CMK (cell line): ENCODE results near the gene DUSP28.

Experiments
- DNase-seq: peaks from one replicate; pipeline ENCODE4 v3.0.0-alpha.2; 2010; ENCODE audit warnings: low read depth

DUSP28 gene

DNA sequence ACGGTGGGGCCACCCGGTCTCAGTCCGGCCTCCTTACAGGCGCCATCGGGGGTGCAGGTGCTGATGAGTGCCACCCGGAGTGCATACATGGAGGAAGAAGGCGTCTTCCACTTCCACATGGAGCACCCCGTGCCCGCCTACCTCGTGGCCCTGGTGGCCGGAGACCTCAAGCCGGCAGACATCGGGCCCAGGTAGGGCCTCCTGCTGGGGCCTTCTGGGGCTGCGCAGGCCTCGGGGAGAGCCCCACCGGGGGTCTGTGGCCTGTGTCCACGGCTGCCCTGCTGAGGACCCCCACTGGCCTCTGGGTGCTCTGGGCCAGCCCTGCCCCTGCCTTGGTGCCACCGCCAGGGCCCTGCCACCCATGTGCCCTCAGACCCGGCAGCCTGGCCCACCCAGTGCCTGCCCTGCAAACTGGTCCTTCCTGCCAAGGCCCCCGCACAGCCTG is 12.9 kb downstream of the DUSP28 start:
- no peak for DNase-seq

DNA sequence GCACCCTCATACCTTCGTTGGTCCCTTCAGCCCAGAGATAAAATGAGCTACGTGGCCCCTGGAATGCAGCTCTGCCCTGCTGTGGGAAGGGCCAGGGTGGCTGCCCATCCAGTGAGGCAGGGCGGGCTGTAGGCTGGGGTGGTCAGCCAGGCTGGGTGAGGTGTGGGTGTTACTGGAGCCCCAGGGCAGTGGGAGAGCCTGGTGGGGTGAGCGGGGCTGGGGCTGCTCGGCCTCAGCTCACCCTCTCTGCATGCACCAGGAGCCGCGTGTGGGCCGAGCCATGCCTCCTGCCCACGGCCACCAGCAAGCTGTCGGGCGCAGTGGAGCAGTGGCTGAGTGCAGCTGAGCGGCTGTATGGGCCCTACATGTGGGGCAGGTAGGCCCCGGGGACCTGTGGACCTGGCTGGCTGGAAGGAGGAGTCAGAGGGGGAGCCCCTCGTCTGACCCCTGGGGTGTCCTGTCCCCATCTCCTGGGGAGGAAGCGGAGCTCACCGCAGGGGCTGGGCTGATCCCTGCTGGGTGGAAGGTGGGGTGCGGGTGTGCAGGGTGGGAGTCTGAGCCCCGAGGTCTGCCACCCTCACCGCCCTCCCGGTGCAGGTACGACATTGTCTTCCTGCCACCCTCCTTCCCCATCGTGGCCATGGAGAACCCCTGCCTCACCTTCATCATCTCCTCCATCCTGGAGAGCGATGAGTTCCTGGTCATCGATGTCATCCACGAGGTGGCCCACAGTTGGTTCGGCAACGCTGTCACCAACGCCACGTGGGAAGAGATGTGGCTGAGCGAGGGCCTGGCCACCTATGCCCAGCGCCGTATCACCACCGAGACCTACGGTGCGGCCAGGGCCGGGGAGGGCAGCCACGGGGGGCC is 13.6 kb downstream of the DUSP28 start:
- no peak for DNase-seq

DNA sequence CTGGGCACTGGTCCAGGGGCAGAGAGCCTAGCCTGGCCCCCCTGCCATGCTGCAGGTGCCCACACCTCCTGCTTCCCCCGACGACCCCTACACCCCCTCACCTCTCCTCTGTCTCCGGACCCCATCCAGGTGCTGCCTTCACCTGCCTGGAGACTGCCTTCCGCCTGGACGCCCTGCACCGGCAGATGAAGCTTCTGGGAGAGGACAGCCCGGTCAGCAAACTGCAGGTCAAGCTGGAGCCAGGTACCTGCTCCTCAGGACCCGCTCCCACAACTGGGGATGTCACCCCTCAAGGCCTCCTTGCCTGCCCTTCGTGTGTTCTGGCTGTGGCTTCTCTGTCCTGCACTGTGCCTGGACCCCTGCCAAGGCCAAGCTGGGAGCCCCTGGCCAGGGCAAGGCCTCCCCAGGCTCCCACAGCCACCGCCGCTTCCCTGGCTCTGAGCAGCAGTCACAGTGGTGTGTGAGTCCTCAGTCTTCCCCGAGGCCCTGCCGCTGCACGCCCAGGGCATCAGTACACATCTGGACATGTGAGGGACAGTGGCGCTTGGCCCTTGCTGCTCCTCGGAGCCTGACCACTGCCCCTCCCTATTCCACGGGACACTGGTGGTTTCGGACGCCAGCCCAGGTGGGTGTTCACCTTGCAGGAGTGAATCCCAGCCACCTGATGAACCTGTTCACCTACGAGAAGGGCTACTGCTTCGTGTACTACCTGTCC is 14.4 kb downstream of the DUSP28 start:
- no peak for DNase-seq

DNA sequence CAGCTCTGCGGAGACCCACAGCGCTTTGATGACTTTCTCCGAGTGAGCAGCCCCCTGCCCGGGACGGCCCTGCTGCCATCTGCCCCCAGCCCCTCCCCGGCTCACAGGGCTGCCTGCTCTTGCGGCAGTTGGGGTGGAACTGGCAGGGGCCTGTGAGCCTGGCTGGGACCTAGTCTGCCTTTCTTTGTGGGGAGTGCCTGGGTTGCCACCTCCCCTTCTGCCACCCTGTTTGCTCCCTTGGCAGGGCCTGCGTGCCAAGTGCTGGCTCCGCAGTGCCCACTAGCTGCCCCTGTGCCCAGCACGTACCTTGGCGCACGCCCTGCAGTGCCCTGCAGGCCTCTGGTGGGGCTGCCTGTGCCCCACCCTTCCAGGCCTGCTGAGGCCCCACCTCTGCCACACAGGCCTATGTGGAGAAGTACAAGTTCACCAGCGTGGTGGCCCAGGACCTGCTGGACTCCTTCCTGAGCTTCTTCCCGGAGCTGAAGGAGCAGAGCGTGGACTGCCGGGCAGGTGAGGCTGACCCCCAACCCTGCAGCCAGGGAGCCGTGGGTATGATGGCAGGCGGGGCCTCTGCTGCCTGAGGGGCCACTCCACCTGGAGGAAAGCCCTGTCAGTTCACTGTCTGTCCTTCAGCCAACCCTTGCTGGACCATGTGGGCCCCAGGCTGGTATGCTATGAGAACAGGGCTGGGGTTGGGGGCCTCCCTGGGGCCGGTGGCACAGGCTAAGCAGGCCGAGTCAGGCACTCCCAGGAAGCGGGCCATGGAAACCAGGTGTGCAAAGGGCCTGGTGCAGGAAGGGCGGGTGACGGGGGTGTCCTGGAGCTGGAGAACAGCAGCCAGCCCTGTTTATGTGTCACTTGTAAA is 15.2 kb downstream of the DUSP28 start:
- no peak for DNase-seq

DNA sequence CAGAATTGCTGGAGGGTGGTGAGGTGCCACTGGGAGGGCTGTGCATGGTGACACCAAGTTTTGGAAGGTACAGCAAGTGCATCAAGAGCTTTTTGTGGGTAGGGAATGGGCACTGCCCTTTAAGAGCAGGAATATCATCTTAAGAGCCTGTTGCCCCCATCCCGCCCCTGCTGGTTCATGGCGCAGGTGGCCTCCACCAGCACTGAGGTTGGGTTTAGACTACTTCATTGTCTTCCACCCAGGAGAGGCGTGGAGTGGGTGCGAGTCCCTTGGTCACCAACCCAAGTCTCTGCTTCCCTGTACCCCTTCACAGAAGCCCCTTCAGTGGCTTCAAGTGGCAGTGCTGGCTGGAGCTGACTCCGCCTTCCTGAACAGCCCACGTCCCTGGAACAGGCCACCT is 15.9 kb downstream of the DUSP28 start:
- no peak for DNase-seq

DNA sequence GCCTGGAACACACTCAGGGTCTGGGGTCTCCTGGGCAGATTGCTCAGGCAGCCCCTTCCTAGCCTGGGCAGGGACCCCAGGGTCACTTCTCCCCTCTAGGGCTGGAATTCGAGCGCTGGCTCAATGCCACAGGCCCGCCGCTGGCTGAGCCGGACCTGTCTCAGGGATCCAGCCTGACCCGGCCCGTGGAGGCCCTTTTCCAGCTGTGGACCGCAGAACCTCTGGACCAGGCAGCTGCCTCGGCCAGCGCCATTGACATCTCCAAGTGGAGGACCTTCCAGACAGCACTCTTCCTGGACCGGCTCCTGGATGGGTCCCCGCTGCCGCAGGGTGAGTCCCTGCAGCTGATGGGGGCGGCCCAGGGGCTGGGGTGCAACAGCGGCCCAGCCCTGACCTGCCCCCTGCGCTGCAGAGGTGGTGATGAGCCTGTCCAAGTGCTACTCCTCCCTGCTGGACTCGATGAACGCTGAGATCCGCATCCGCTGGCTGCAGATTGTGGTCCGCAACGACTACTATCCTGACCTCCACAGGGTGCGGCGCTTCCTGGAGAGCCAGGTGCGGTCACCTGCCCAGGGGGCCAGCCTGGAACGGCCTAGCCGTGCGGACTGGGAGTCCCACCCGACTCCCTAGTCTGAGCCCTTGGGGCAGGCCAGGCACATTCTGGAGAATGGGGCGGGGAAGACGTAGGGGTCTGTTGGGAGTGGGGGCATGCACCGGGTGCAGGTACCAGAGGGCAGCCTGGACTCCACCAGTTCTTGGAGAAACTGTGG is 16.5 kb downstream of the DUSP28 start:
- DNase-seq = no peak

DNA sequence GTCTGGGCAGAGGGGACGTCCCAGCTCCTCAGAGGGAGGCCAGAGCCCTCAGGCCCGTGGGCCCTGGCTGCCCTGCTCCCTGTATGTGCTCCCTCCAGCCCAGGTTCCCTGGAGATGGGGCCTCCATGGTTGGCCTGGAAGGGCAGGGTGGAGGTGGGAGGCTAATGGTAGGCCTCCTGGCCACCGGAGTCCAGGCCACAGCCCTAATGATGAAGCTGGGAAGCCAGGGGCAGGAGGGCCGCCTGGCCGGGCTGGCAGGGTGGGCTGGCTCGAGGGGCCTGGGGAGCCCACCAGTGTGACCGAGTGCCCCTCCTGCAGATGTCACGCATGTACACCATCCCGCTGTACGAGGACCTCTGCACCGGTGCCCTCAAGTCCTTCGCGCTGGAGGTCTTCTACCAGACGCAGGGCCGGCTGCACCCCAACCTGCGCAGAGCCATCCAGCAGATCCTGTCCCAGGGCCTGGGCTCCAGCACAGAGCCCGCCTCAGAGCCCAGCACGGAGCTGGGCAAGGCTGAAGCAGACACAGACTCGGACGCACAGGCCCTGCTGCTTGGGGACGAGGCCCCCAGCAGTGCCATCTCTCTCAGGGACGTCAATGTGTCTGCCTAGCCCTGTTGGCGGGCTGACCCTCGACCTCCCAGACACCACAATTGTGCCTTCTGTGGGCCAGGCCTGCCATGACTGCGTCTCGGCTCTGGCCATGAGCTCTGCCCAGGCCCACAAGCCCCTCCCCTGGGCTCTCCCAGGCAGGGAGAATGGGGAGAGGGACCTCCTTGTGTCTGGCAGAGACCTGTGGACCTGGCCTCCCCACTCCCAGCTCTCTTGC is 17.3 kb downstream of the DUSP28 start:
- no peak for DNase-seq

DNA sequence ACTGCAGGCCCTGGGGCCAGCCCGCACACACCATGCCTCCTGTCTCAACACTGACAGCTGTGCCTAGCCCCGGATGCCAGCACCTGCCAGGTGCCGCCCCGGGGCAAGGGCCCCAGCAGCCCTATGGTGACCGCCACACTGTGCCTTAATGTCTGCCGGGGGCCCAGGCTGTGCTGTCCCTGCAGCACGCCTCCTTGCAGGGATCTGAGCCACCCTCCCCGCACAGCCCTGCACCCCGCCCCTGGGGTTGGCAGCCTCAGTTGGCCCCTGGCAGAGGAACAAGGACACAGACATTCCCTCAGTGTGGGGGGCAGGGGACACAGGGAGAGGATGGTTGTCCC is 17.9 kb downstream of the DUSP28 start:
- no peak for DNase-seq

DNA sequence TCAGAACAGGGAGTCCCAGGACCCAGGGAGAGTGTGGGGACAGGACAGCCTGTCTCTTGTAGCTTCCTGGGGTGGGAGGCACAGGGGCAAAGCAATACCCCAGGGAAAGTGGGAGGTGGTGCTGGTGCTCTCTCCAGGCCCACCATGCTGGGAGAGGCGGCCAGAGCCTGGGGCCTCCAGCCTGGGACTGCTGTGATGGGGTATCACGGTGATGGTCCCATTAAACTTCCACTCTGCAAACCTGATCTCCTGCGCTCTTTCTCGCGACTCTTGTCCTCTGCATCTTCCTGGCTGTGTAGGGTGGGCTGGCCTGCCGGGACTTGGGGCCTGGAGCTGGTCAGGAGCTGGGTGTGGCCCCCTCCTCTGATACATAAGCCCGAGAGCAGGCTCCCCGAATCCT is 18.3 kb downstream of the DUSP28 start:
- no peak for DNase-seq

DNA sequence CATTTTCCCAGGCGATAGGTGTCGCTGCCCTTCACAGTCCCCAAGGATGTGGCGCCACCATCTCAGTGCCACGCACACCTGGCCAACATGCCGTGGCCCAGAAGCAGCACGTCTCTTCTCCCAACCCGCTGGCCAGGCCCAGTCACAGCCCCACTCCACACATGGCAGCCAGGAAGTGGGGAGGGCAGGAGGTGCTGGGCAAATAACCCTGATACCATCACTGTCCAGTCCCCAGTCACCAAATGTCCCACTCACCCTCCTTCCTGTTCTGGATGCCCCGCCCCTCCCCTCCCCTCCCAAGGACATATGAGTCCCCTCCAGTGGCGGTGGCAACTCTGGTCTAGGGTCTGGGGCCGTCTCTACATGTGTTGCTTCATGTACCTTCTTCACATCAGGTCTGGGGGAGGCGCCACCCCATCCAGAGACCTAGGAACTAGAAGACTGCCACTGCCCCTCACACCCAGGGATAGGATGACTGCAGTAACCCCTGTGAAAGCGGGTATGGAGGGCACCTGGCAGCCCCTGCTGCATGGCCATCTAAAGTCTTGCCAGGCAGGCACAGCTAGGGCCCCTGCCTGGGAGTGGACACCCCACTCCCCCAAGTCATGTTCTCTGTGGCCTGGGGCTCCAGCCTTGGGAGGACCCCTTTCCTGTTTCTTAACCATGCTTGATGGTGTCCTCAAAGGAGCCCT is 19.1 kb downstream of the DUSP28 start:
- no peak for DNase-seq

DNA sequence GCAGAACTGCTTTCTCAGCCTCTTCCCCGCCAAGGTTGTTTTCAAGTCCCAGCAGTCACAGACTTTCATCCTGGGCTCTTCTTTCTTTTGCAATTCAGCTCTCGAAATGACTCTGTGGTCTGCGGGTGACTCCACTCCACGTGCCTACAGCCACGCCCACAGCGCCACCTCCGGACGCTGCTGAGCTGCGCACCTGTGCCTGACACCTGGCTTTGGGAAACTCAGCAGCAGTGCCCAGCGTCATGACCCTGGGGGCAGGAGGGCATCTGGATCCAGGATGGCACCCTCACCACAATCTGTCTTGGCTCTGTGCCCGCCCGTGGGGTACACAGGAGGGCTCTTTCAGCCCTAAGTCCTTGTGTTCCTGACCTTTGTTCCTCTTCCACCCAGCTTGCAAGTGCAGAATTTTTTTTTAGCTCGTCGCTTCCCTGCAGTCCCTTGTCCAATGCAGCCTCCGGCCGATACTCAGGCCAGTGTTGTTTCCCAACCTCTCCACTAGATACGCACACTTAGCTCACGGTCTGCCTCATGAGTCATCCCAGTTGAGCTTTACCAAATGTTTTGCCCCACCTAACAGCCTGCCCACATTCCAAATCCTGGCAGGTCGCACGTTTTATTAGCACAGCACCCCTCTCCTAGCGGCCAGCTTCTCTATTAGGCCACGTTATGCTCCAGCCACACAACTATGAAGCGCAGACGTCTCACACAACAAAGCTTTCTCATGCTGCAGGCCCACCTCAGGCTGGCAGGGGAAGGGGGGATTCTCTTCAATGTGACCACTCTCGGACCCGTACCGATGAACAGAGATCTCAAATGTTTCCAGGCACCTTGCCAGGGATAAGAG is 19.8 kb downstream of the DUSP28 start:
- no peak for DNase-seq

DNA sequence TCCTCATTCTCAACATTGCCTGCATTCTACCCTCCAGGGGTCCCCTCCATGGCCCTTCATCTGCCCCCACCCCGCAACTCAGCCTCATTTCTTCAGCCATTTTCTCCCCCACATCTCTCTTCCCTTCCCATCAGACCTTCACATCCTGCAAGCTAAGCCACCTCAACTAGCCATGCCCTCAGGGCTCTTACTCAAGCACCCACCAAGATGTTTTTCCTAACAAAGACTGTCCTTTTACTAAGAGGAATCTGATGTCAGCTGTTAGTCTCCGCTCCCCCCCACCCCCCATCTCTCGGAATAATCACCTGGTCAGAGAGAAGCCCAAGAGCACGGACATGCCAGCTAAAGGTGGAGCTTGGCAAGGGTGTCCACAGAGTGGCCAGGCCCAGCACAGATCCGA is 21.7 kb downstream of the DUSP28 start:
- no peak for DNase-seq

DNA sequence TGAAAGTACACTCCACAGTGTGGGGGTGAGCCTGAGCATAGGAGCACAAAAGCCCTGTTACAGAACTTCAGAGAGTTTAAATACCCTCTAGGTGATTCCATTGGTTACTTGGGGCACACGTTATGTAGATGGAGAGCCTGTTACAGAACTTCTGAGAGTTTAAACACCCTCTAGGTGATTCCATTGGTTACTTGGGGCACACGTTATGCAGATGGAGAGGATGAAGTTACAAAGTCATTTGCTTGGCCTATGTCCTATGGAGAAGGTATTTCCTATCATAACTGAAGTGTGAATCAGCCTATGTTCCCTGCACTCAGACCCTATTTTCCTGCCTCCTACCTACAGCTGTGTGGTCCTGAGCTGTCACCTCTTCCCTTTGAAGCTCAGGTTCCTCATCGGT is 22.6 kb downstream of the DUSP28 start:
- no peak for DNase-seq

DNA sequence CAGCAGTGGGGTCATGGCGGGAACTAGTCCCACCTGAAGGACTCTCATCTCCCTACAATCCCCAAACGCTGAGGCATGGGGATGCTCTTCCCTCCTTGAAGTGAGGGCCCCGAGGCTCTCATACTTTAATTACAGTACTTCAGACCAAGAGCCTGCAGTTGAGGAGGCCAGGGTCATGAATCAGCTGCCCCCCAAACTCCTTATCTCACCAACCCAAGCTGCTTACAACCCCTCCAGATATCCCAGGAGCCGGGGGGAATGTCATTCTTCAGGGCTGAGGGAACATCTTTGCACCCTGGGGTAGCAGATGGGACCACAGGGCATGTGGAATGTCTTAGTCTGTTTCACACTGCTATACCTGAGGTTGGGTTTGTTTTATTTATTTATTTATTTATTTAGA is 23.6 kb downstream of the DUSP28 start:
- DNase-seq = no peak

DNA sequence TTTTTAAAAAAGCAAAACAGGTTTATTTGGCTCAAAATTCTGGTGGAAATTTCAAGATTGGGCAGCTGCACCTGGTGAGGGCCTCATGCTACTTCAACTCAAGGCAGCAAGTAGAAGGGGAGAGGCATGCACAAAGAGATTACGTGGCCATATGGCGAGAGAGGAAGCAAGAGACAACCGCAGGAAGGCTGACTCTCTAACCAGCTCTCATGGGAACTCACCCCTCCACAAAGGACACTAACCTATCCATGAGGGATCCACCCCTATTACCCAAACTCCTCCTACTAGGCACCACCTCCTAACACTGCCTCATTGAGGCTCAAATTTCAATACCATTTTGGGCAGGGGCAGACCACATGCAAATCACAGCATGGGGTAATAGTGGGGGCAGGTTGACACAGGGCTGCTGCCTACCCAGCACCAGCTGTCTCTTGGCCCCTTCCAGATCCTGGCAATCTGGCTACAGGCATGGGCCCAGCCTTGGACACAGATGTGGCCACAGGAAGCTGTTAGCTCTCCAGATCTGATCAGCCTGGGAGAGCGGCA is 24.4 kb downstream of the DUSP28 start:
- DNase-seq = no peak

DNA sequence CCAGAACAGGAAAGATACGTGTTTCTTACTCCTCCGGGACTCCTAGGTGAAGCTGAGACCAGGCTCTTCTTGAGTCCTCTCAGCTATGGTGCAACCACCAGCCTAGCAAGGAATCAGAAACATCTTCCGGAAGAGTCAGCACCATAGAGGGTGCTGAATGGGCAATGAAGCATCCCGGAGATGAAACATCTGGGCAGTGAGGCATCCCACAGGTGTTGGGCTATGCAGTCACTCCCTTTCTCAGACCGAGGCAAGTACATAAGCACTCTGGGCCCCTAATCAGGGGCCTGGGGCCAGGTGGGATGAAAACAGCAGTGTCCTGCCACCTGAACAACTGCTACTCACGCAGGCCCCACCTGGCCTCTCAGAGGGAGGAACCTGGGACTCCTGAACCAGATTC is 24.9 kb downstream of the DUSP28 start:
- no peak for DNase-seq

DNA sequence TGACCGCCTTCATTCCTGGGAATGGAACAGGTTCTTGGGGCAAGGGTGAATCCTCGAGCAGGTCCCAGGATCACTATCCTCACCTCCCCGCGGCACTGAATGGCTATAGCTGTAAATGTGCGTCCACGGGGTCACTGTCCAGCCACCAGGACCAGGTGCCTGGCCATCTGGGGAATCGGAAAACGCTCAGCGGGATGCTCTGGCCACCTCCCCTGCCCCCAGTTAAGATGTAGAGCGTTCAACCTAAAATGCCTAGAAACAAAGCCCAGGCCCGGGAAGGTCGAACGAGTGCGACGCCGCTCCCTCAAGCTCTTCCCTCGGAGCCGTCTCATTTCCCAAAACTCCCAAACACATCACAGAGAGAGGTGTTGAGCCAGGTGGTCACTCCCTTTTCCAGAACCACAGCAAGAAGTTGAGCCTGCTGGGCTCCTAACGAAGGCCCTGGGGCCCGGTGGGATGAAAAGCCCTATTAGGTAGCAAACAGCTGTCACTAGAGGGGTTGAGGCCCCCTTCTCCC is 25.6 kb downstream of the DUSP28 start:
- DNase-seq = no peak

DNA sequence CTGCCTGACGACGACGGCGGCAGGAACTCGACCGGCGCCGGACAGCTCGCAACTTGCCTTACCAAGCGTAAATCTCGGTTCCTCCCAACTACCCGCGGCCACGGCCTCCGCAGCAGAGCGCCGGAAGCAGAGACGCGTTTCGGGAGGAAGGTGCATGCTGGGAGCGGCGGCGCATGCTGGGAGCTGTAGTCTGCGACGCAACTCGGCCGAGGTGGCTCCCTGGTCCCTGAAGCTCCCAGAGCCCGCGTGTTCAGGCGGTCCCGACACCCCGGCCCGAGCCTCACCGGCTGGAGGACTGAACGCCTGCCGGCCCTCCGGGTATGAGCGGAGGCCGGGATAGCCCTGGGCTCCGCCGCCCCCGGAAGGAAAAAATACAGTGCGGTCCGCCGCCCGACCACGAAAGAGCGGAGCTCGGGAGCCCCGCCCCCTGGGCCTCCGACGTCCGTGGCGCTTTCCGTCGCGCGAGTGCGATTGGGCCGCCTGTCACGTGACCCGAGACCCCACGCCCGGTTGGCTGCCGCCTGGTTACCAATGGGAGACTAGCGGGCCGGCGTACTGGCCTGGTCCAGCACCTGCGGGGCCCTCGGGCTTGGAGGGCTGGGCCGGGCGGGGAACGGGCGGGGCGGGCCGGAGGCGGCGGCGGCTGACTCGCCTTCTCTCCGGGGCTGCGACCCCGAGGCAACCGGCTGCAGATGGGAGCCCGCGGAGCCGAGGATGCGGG is 26.2 kb downstream of the DUSP28 start, which contains the start of gene CAPN10:
CAPN10 (plus strand) TSS at position 537 of the 721 bp plus-strand sequence; CDS start at position 715, 178 bp downstream.
- DNase-seq = peak; percentile 81
